ENCODE data around the gene PRDM8.

DNA sequence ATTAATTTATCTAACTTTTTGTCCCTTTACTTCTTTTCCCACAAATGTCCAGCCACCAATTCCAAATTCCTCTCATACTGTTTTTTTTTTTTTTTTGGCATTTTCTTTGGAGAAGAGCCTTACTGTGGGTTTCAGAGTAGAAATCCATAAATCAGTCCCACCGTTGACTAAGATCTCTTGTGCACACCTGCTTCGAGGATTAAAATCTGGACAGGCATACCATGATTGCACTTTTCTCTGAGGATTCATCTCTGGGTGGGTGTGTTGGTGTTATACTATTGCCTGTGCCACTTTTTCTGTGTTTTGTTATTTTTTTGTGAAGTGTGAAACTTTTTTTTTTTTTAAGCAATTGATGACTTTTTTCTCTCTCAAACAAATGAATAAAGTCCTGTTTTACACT is 13.2 kb downstream of the PRDM8 start:
- TF ChIP-seq EZH2 (IDR thresholded peaks at IDR 0.05; ENCODE audit: borderline replicate concordance, low read depth, low read length, poor library complexity, severe bottlenecking), result no peak
- TF ChIP-seq, protein P1, sequence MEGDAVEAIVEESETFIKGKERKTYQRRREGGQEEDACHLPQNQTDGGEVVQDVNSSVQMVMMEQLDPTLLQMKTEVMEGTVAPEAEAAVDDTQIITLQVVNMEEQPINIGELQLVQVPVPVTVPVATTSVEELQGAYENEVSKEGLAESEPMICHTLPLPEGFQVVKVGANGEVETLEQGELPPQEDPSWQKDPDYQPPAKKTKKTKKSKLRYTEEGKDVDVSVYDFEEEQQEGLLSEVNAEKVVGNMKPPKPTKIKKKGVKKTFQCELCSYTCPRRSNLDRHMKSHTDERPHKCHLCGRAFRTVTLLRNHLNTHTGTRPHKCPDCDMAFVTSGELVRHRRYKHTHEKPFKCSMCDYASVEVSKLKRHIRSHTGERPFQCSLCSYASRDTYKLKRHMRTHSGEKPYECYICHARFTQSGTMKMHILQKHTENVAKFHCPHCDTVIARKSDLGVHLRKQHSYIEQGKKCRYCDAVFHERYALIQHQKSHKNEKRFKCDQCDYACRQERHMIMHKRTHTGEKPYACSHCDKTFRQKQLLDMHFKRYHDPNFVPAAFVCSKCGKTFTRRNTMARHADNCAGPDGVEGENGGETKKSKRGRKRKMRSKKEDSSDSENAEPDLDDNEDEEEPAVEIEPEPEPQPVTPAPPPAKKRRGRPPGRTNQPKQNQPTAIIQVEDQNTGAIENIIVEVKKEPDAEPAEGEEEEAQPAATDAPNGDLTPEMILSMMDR (conservative IDR thresholded peaks at IDR 0.05; ENCODE audit: low read depth, low read length), result no peak

All from A673 (cell line).